Breast epithelium (tissue), 4 donors: ENCODE results near the gene RABEP1. TPM values are rescaled to one million over a fixed set of nuclear protein-coding genes. Genes with fewer than 3 reads are reported as not detected.

Source experiments
- DNase-seq, 2 donors: peaks; one replicate each; pipeline ENCODE4 v3.0.0-alpha.2; 2019; ENCODE audit warnings: low spot score in 2 of 2
- H3K27ac ChIP-seq, 2 donors: fragments of 200-600 bp; sonication (generic) in 1 of 2; one replicate each; pipeline ENCODE4 v1.5.1; 2016 to 2019; ENCODE audit warnings: mild to moderate bottlenecking in 1 of 2
- H3K27me3 ChIP-seq, 2 donors: fragments of 200-600 bp; sonication (generic) in 1 of 2; one replicate each; pipeline versions ENCODE4 v1.5.1 to v1.6.0; 2017 to 2019; ENCODE audit warnings: control low read depth in 1 of 2, mild to moderate bottlenecking in 1 of 2
- H3K36me3 ChIP-seq: fragments of 200-600 bp; one replicate; pipeline ENCODE4 v1.5.1; 2019
- H3K4me1 ChIP-seq, 2 donors: fragments of 200-600 bp; sonication (generic); one replicate each; pipeline ENCODE4 v1.5.1; 2016 to 2019; ENCODE audit warnings: control low read depth in 1 of 2
- H3K4me3 ChIP-seq, 3 donors: fragments of 200-600 bp; sonication (generic); 1 replicate in 2 of 3; 2 replicates in 1 of 3; pipeline ENCODE4 v1.5.1; 2016 to 2019; ENCODE audit warnings: mild to moderate bottlenecking in 3 of 3, moderate library complexity in 2 of 3
- H3K9me3 ChIP-seq, 2 donors: fragments of 200-600 bp; sonication (generic) in 1 of 2; one replicate each; pipeline ENCODE4 v1.5.1; 2016 to 2019; ENCODE audit warnings: control low read depth in 1 of 2
- POLR2A ChIP-seq: fragments of 450-650 bp; IDR thresholded peaks from one replicate; pipeline ENCODE4 v1.6.1; 2016; ENCODE audit warnings: antibody characterized with exemption, mild to moderate bottlenecking, moderate library complexity
- POLR2AphosphoS5 ChIP-seq, 3 donors: sonication (generic); formaldehyde crosslinking; IDR thresholded peaks; one replicate each; pipeline ENCODE4 v1.6.1; 2017; ENCODE audit warnings: antibody characterized with exemption in 3 of 3
- intact Hi-C: fragments of 100-400 bp; cut with DNase I; formaldehyde crosslinking; loops from one replicate; pipeline ENCODE4 v1.15.1; 2023; ENCODE audit warnings: low total_unique reads
- total RNA-seq, 3 donors: library from RNA; depleted of rRNA; stranded (reverse); fragments of >200 nt; gene quantifications; one replicate each; pipeline ENCODE4 v1.1.0, GENCODE V29; 2016
- TF ChIP-seq, protein P1 (sequence below), 3 donors: fragments of 450-650 bp; IDR thresholded peaks; one replicate each; pipeline ENCODE4 v1.5.1; 2016 to 2017; ENCODE audit warnings: antibody characterized with exemption in 3 of 3, mild to moderate bottlenecking in 3 of 3, moderate library complexity in 3 of 3

The RABEP1 gene
- total RNA-seq, 3 donors from 2014 or later: 50.4 to 88.7 (median 73.7) TPM

DNA sequence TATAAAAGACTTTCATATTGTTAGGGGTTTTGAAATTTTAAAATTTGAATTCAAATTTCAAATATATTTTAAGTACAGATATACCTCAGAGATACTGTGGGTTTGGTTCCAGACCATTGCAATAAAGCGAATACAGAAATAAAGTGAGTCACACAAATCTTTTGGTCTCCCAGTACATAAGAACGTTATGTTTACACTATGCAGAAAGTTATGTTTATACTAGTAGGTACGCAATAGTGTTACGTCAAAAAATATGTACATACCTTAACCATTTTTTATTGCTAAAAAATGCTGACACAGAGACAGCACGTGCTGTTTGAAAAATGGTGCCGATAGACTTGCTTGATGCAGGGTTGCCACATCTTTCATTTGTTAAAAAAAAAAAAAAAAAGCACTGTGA is 117.7 kb downstream of the RABEP1 start:
- H3K36me3 ChIP-seq: peaks cover 8% of the 10 kb centered on the region

DNA sequence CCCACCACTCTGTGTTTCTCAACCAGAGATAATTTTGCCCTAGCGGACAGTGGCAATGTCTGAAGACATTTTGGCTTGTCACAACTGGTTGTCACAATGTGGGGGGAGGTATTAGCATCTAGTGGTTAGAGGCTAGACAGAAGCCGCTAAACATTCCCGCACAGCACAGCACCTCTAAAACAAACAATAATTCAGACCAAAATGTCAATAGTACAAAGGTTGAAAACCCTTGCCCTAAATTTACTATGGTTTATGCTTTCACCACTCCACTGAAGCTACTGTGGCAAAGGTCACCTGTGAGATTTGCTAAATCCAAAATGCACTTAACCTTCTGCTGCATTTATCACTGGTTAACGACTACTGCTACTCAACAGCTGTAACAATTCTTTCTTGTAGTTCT is 123.3 kb downstream of the RABEP1 start:
- Histone ChIP-seq H3K27ac (no peak overlapping the region), H3K4me1 (no peaks in the 10 kb centered on the region), H3K4me3 (no peak overlapping the region), H3K27me3 (no peaks in the 10 kb centered on the region), H3K36me3 (peaks cover 18% of the 10 kb centered on the region), H3K9me3 (no peaks in the 10 kb centered on the region)
- no peak for DNase-seq
- intact Hi-C loops: no loop called here
- TF ChIP-seq, protein P1, sequence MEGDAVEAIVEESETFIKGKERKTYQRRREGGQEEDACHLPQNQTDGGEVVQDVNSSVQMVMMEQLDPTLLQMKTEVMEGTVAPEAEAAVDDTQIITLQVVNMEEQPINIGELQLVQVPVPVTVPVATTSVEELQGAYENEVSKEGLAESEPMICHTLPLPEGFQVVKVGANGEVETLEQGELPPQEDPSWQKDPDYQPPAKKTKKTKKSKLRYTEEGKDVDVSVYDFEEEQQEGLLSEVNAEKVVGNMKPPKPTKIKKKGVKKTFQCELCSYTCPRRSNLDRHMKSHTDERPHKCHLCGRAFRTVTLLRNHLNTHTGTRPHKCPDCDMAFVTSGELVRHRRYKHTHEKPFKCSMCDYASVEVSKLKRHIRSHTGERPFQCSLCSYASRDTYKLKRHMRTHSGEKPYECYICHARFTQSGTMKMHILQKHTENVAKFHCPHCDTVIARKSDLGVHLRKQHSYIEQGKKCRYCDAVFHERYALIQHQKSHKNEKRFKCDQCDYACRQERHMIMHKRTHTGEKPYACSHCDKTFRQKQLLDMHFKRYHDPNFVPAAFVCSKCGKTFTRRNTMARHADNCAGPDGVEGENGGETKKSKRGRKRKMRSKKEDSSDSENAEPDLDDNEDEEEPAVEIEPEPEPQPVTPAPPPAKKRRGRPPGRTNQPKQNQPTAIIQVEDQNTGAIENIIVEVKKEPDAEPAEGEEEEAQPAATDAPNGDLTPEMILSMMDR (IDR thresholded peaks at IDR 0.05): no peak
- TF ChIP-seq POLR2A: no peak
- no peak for TF ChIP-seq POLR2AphosphoS5 (IDR thresholded peaks at IDR 0.05)

More for the DNA sequence above, 117.7 kb downstream of the RABEP1 start:
- no peaks in the 10 kb centered on the region for H3K27me3 ChIP-seq
- H3K4me1 ChIP-seq: no peaks in the 10 kb centered on the region
- no peak overlapping the region for H3K4me3 ChIP-seq
- no peak for DNase-seq
- TF ChIP-seq POLR2AphosphoS5 (IDR thresholded peaks at IDR 0.05): no peak
- intact Hi-C loops: no loop called here
- no peaks in the 10 kb centered on the region for H3K9me3 ChIP-seq
- H3K27ac ChIP-seq: no peak overlapping the region

DNA sequence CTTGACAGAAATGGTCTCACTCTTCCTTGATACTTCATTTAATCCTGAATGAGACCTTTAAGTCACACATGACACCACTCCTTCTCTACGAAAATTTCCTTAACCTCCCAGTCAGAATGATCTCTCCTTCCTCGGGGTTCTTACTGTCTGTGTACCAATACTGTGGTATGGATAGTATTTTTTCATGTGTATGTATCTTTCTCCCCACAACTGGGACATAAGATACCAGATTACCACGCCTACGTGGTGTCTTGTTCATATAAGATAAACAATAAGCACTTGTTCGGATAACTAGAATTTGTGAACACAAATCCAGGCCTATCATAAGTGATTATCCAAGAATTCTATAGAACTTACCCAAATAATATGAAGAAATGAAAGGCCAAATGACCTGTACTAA is 126.1 kb downstream of the RABEP1 start:
- TF ChIP-seq POLR2AphosphoS5 (IDR thresholded peaks at IDR 0.05): no peak
- TF ChIP-seq, protein P1 (IDR thresholded peaks at IDR 0.05): no peak
- no peak for TF ChIP-seq POLR2A
- no peaks in the 10 kb centered on the region for H3K27me3 ChIP-seq
- H3K27ac ChIP-seq: no peak overlapping the region
- peaks cover 20% of the 10 kb centered on the region for H3K36me3 ChIP-seq
- H3K4me1 ChIP-seq: no peaks in the 10 kb centered on the region
- H3K9me3 ChIP-seq: no peaks in the 10 kb centered on the region
- intact Hi-C loops: no loop called here
- H3K4me3 ChIP-seq: no peak overlapping the region
- DNase-seq: no peak

DNA sequence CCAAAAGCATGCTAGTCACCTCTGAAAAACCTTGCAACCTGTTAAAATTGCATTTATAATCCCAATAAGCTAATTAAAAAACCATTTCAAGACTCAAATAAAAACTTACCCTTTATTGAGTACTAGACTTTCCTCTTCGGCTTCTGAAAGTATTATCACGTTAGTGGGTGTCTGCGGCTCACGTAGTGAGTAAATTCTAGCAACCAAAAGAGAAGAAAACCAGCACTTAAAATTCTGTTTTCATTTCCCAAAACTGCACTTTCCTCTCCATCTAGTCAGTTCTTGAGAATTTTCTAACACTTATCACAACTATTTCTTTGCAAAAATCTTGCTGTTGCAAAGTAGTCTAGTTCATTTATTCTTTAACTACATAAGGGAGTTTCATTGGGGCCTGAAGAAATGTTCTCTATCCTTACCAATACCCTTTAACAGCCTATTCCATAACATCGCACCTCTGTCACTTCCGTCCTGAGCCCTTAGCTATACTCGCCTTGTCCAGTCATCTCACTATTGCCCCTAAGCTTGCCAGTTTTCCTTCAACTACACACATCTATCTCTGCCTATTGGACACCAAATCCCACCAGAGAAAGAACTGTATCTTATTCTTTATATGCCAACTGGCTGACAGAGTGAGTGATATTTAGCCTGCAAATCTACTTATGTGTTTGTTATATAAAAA is 128.6 kb downstream of the RABEP1 start:
- intact Hi-C loops: loop anchor here (10.0 kb wide), 1 partner anchor 1736 kb away; no protein-coding TSS in a partner anchor
- H3K27ac ChIP-seq: no peak overlapping the region
- H3K27me3 ChIP-seq: no peaks in the 10 kb centered on the region
- peaks cover 14% of the 10 kb centered on the region for H3K36me3 ChIP-seq
- no peaks in the 10 kb centered on the region for H3K4me1 ChIP-seq
- H3K9me3 ChIP-seq: no peaks in the 10 kb centered on the region
- TF ChIP-seq, protein P1 (IDR thresholded peaks at IDR 0.05): no peak
- TF ChIP-seq POLR2A: no peak
- no peak for TF ChIP-seq POLR2AphosphoS5 (IDR thresholded peaks at IDR 0.05)
- no peak overlapping the region for H3K4me3 ChIP-seq
- DNase-seq: no peak

DNA sequence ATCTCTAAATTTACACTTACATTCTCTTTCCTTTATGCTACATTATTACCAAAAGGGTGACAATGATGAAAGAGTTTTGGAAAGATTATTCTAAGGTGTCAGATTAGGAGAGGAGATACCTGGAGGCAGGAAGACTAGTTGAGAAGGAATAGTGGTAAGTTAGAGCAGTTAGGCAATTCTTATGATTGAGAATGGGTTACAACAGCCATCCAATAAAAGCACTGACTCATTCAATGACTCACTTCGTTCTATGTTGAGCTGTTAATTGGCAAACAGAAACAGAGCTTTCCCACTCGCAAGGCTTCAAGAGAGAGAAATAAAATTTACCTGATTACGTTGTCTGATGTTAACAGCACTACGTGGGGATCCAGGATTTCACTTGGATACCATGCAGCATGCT is 131.6 kb downstream of the RABEP1 start:
- Histone ChIP-seq H3K4me1 (peaks cover 0 to 19% of the 10 kb centered on the region in 2 donors), H3K9me3 (no peaks in the 10 kb centered on the region), H3K27me3 (no peaks in the 10 kb centered on the region), H3K27ac (no peak overlapping the region), H3K4me3 (no peak overlapping the region), H3K36me3 (peaks cover 10% of the 10 kb centered on the region)
- TF ChIP-seq POLR2A (no peak), POLR2AphosphoS5 (IDR thresholded peaks at IDR 0.05) (no peak)
- TF ChIP-seq, protein P1 (IDR thresholded peaks at IDR 0.05): no peak
- intact Hi-C loops: loop anchor here (10.0 kb wide), 1 partner anchor 1739 kb away; no protein-coding TSS in a partner anchor
- no peak for DNase-seq
